Renal cortical epithelial cell (primary cell): ENCODE measurements around the gene PACRG. TPM values are rescaled to one million over a fixed set of nuclear protein-coding genes. Genes with fewer than 3 reads are reported as not detected.

Experiments
- DNase-seq: peaks from one replicate; pipeline ENCODE4 v3.0.0-alpha.2; 2011; ENCODE audit warnings: low read depth
- total RNA-seq: library from RNA; depleted of rRNA; stranded (reverse); fragments of >200 nt; gene quantifications from 2 replicates; pipeline ENCODE4 v1.2.3, GENCODE V29; 2014

Gene PACRG
- total RNA-seq, 1 donor from 2014 or later = 2.5 TPM

DNA sequence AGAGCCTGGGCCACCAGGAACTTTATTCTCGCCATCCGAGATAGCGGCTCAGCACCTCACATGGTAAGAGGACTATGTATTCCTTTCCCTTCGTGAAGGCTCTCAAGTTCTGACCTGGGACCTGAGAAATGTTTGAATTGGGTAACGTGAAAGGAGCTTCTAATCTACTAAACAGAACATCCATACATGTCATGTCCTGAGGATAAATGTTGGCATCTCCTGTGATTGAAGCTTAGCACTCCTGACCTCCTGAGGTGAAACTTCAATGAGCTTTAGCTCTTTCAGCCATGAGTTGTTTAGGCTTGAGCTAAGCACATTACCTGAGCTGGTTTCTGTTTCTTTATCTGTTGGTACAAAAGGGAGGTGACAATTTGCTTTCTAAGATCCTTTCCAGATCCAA lies 280.9 kb downstream of the PACRG start:
- DNase-seq = no peak

DNA sequence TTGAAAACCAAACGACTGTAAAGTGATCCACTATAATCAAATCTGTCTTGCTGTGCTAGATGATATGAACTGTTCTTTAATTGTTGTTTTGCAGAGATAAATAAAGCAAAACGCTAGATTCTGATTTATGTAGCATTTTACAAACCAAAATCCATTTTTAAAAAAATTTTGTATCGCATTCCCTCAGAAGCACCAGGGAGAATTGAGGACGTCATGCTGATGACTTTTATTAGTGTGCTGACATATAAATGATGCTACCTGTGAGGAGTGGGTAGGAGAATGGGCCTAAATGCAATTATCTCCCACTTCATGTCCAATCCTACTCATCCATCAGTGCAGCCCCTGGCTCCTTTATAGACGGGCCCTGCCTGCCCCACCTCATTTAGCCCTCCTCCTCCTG lies 282.4 kb downstream of the PACRG start:
- DNase-seq = no peak

DNA sequence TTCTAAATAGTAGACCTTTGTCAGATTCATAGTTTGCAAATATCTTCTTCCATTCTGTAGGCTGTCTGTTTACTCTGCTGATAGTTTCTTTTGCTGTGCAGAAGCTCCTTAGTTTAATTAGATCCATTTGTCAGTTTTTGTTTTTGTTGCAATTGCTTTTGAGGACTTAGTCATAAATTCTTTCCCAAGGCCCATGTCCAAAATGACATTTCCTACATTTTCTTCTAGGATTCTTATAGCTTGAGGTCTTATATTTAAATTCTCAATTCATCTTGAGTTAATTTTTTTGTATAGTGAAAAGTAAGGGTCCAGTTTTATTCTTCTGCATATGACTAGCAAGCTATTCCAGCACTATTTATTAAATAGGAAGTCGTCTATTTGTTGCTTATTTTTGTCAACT lies 287.0 kb downstream of the PACRG start:
- no peak for DNase-seq

DNA sequence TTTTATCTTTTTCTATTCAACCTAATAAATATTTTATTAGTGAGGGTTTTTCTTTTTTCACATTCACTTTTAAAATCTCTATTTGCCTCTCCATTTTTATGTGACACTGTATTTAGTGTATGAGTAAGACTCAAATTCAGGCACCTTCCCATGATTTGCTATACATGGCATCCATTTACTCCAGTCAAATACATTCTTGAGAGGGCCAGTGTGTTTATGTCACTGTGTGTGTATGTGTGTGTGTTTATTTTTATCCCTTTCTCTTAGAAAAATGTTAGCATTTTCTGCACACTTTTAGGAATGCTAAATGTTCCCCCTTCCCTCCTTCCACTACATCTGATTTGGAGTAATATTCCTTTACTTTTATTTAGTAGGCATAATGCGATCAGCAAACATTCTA lies 290.0 kb downstream of the PACRG start:
- DNase-seq = no peak

DNA sequence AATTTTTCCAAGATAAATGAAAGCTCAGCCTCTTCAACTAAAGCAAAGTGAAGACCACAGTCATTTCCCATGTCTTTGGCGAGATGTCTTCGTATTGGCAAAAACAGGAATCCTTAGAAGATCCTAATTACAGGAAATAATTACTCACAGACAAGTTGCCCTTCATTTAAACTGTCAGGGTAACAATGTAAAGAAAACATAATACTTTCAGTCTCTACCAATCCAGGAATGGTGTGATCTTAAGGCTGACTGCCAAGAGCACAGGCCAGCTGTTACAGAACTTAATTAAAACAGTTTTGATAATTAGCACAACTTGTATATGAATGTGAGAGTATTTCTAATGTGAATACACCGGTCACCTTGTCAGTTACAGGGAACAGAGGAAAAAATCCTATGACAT lies 292.2 kb downstream of the PACRG start:
- no peak for DNase-seq

DNA sequence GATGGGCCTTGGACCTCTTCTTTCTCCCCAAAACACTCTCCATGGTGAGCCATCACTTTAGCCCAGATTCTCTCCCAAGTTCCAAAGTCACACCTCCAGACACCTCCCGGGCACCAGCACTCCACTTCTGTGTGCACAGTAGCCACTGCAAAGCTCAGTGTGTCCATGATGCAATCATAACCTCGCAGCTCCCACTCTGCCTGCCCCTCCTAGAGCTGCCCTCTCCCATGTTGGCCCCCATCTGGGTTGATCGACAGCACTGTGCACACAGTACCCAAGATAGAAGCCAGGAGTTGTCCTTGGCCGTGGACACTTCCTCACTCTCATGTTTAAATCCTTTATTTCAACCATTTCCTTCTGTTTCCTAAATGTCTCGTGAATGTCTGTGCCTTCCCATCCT lies 293.3 kb downstream of the PACRG start:
- DNase-seq = no peak

DNA sequence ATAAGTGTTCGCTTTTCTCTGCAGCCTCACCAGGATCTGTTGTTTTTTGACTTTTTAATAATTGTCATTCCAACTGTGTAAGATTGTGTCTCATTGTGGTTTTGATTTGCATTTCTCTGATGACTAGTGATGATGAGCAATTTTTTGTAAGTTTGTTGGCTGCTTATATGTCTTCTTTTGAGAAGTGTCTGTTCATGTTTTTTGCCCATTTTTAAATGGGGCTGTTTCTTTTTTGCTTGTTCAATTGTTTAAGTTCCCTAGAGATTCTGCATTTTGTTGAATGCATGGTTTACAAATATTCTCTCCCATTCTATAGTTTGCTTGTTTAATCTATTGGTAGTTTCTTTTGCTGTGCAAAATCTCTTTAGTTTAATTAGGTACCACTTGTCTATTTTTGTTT lies 295.9 kb downstream of the PACRG start:
- DNase-seq = no peak

DNA sequence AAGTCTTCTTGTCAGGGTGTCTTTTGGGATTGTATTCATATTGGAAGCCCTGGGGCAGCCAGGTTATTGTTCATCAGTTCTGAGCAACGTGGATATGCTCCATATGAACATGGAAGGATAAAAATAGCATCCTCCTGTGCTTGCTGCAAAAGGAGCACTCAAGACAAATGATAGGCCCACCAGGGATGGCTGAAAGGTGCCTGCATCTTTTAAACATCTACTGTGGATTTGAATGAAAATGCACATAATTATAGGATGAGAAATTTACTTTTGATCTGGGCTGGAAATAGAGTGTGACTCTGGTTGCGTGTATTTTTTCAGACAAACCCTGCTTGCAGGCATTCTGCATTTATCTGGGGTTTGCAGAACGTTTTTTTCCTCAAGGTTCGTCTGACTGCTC lies 299.1 kb downstream of the PACRG start:
- DNase-seq = no peak

DNA sequence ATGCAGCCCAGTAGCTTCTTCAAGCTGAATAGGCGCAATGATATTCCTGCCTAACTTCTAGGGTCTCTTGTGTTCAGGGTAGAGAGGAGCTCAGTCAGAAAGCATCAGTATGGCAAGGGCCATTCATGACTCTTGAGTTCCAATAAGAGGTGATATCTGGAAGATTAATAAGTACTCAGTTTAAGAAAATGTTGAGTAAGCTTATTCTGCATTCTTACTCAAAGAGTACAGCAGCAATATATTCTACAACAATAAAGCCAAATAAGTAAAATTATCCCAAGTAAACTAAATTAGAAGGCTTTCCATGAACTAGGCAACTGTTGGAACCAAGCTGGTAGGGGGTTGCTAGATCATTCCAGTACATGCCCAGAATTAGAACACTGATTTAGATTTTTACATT lies 303.2 kb downstream of the PACRG start:
- no peak for DNase-seq

DNA sequence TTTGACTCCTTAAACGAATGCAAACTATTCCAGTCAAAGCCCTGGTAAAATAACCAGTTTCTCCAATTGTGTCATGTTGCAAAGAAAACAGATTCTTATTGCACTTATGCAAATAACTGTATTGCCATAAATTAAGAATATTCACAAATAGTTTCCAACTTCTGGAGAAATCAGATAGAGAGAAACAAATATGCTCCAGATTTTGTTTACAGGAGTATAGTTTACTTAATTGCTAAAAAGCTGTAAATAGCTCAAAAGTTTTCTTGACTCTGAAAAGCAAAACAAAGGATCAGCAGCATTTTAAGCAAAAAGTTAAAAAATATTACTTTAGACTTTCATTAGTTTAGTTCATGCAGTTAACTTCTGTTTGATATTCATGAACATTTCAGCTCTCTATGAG lies 304.2 kb downstream of the PACRG start:
- no peak for DNase-seq

DNA sequence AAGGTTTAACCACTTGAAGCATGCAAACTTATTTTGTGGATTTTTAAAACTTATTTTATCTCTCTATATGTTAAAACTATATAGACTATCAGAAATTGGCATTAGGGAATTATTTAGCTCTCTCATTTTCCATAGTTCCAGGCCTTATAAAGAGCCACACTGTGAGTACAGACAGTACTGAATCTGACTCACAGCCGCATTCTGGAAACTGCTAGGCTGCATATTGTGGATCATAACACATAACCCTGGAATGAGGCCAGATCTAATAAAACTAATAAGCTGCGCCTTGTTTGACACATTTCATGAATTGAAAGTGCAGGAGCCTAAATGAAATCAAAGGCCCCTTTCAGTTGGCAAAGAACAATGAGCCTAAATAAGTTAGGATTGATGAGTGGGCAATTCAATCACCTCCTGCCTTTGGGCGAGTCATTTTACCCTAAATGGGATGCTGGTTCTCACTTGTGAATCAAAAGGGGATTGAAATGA lies 308.4 kb downstream of the PACRG start:
- no peak for DNase-seq

DNA sequence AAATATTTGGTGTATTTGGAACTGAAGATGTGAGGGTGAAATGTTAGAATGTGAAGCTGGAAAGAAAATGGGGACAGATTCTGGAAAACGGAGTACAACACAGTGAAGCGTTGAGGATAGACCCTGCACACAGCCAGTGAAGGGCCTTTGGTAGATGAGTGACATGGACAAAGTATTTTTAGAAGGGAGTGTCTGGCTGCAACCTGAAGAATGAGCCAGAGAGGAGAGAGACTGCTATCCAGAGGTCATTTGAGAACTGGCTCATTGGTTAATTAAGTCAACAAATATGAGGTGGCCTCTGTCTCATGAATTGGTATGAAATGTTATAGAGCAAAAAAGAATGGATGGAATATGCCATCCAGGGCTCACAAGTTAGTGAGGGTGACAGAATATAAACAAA lies 310.5 kb downstream of the PACRG start:
- DNase-seq = no peak

DNA sequence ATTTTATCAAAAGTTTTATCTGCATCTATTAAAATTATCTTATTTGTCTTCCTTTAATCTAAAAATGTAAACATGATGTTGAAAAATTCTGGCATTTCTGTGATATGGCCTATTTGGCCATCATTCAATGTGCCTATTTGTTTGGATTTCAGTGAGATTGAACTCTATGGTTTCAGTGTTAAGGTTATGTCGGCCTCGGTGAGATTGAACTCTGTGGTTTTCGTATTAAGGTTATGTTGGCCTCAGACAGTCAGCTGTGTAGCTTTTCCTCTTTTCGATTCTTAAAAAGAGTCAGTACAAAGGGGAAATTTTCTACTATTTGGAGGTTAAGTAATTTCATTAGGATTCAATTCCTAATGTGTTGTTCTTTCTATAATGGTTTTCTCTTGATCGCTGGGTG lies 320.6 kb downstream of the PACRG start:
- no peak for DNase-seq

DNA sequence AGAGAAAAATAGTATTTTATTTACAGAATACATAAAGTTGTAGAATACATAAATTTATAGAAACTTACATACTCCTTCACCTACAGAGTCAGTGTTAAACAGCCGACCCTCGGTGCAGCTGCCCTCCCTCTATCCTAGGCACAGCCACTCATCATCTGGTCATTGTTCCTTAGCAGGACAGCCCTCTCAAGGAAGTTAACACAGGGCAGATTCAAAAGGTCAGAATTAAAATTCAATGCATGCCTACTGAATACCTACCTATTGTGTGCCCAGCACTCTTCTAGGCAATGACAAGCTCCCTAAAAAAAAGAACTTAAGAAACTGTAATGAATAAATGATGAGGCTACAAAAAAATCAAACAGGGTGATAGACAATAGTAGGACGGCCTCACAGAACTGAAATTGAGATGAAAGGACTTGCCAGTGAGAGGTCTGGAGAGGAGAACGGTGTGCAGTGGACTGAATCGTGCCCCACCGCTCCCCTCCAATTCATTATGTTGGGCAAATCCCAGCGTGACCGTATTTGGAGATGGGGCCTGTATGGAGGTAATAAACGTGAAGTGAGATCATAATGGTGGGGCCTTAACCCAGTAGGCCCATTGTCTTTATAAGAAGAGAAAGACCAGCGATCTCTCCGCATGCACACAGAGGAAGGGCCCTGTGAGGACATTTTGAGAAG lies 326.0 kb downstream of the PACRG start:
- DNase-seq = no peak

DNA sequence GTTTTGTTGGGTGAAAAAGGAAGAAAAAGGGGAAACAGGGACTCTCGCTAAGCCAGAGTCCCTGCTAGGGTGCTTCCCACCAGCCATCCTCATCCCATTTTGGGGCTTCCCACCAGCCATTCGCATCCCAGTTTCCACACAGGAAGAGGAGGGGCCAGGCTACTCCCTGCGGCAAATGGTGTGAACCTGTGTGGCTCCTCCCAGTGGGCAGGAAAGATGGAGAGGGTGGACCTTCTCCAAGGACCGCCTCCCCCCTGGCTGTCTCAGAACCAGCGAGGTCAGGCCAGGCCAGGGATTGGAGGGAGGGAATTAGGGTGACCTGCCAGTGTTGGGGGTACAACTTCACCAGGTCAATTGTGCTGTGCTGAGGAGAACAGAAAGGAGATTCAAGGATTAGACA lies 326.9 kb downstream of the PACRG start:
- no peak for DNase-seq

DNA sequence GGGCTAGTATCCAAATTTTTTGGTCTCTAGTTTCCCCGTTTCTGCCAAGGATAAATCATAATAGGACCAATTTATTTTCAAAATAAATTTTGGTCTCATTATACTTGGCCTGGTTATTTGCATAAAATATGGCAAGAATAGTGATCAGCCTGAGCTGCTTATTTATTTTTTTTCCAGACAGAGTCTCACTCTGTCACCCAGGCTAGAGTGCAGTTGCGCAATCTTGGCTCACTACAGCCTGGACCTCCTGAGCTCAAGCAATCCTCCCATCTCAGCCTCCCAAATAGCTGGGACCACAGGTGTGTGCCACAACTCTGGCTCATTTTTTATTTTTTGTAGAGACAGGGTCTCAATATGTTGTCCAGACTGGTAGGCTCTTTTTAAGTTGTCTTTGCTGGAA lies 329.5 kb downstream of the PACRG start:
- no peak for DNase-seq

DNA sequence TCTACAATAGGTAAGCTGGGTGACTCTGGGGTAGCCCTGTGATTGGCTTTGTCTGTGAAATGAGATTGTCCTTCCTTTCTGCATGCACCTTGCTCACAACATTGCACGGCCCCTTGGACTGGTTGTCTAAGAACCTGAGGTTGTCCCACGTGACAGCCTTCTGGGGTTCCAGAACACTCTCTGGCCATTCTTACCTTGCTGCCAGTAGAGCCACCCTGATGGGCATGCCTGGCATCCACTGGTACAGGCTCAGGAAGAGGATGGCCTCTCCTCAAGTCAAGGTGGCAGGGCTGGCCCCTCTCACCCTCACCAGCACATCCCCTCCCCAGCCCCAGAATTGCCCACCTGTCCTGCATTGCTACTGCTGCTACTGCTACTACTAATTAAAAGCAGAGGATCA lies 335.0 kb downstream of the PACRG start:
- no peak for DNase-seq

DNA sequence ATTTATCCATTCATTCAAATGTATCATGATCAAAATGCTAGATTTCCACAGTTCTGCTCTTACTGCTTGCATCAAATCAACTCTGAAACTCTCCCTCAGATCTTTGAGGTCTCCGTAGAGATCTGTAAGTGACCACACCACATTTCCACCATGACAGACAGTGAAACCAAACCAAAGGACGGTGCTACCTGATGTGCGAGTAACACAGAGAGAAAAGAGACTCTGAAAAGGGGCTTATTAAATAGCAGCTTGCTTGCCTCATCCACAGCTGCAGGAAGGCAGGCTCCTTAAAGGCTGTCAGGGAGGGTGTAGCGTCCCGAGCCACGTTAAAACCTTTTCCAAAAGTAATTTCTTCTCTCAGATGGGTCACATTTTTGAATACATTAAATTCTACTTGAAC lies 335.8 kb downstream of the PACRG start:
- DNase-seq = no peak

DNA sequence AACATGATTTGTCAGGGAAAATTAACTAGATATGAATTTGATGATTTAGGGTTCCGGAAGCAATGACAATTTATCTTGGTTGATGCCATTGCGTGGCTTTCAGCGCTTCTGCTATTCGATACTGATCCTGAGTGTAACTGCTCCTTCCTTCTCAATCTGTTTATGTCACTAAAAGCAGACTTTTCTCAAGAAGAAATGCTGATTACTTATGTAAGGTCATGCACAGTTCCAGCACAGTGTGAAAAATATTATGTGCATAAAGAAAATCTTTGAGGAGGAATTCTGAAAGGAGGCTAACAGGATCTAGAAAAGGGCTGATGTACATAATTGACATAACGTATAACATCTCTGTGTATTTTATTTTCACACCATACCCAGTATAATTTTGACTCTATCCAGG lies 336.6 kb downstream of the PACRG start:
- no peak for DNase-seq

DNA sequence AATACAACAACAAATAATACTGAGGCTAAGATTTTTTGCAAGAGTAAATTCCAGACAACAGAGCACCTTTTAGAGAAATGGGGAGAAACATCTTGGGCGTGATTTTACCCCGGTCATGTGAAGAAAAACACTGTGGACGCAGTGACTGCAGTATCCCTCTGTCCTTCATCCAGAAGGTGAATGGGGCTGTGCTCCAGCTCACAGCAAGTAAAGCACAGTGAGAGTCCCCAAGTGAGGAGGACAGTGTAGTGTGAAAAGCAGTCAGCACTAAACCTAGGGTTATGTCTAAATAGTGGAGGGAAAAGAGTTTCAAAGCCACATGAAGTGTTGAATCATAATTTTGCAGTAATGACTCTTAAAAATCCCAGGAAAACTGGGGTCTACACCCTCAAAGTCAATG lies 338.4 kb downstream of the PACRG start:
- DNase-seq = no peak

DNA sequence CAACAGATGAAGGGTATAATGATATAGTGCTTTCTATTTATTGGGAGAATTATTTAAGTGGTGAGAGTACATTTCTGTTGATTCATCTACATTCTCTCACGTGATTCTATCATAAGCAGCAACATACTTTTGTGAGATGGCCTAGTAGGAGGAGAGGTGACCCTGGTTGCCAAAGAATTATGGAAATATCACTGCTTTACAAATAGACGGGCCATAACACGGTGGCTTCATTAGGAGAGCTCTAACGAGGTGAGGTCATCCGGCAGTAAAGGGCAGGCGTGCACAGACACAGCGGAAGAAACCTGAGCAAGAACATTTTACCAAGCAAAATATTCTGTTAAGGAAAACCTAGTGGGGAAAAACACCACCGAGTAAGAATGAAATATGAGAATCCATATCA lies 349.4 kb downstream of the PACRG start:
- DNase-seq = no peak

DNA sequence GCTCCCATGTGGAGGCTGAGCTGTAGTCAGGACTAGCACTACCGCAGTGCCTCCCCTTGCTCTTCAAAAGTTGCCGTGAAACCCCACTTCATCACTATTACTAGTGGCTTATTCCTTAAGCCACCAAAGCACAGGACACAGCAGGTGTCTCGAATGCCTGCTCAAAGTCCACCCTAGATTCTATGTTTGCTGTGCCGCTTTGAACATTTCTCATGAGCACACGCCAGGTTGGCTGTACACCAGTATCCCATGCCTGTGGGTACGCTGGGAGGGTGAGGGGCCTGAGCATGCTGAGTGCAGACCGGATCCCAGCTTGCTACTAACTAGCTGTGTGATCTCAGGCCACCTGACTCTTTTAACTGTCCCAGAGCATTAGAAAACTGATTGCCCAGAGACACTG lies 350.9 kb downstream of the PACRG start:
- no peak for DNase-seq

DNA sequence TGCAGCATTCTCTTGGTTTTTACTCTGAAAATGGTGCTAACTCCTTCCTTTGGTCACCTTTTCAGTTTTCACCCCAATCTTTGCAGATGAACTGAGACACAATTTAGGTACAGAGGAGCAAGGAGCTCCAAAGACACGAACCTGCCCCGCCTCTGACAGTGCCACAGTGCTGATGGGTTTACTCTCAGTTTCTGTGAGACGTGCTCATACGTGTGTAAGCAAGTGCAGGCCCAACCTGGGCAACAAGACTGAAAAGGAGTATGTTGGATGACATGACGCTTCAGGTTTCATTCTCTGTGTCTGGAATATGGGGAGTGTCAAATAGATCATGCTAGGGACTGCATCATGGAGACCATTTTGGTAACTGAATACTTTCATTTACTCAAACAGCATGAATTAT lies 352.5 kb downstream of the PACRG start:
- no peak for DNase-seq

DNA sequence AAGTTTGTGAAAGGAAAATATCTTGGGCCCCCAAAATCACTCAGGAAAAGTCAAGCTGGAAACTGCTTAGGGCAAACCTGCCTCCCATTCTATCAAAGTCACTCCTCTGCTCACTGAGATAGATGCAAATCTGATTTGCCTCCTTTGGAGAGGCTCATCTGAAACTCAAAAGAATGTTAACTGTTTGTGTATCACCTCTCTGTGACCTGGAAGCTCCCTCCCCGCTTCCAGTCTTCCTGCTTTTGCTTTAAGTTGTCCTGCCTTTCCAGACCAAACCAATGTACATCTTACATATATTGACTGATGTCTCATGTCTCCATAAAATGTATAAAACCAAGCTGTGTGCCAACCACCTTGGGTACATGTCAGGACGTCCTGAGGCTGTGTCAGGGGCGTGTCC lies 355.4 kb downstream of the PACRG start:
- no peak for DNase-seq

DNA sequence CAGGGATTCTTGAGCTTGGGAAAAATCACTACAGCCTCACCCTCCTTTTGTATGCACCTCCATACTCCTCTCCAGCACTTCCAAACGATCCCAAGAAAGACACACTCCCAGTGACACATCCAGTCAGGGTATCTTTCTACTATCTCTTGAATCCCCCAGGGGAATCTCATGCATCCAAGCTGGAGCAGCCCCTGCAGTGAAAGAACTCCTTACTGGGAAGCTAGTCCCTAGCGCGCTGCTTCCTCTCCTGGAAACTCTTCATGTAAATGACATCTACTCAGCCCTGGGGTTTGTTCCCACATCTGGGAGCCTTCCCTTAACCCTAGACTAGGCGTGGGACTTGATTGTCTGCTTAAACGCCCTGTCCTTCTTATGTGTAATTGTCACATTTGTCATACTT lies 357.7 kb downstream of the PACRG start:
- no peak for DNase-seq
